Measurements from ENCODE around the gene CDH22. TPM values are rescaled to one million over a fixed set of nuclear protein-coding genes. Genes with fewer than 3 reads are reported as not detected.

CDH22 gene
- total and polyA plus RNA-seq, 2 experiments from 2014 or later, result 0.08 to 0.10 TPM

DNA sequence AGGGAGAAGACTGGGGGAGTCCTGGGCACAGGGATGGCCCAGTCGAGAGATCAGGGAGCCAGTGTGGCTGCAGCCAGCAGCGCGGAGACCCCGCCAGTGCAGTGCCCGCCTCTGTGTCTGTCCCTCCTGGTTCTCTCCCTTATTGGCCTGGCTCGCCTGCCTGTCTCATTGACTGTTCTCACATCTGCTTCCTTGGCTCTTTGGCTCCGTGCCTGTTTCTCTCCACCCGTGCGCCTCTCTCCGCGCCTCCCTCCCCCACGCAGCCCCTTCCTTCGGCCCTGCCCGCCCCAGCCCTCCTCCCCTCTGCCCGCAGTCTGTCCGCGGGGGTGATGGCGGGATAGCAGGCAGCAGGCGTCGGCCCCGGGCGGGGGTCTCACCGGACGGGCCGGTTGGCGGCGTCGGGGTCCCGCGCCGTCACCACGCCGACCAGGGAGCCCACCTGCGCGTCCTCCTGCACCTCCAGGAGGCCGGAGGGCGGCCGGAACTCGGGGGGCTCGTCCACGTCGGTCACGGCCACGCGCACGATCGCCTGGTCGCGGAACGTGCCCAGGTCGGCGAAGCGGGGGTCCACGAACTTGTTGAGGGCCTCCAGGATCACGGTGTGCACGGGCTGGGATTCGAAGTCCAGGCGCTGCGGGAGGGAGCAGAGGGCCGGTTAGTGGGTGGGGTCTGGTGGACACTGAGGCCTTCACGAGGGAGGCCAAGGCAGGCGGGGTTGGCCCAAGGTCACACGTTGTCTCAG lies 98.2 kb downstream of the CDH22 start:
- no peaks in the 10 kb centered on the region for H3K79me2 ChIP-seq (replicated peaks; ENCODE audit: insufficient read depth)
- H3K9me2 ChIP-seq (ENCODE audit: insufficient read depth), result no peaks in the 10 kb centered on the region
- no peaks in the 10 kb centered on the region for H3K27me3 ChIP-seq (ENCODE audit: insufficient read depth)
- no peaks in the 10 kb centered on the region for H3F3A ChIP-seq (replicated peaks; ENCODE audit: low read depth)
- no peak overlapping the region for H3K4me3 ChIP-seq
- H3K36me3 ChIP-seq (ENCODE audit: insufficient read depth), result no peaks in the 10 kb centered on the region
- peaks cover 12% of the 10 kb centered on the region for H3K27me3 Mint-ChIP-seq (ENCODE audit: insufficient read depth, low read depth, poor library complexity)
- H3K4me1 Mint-ChIP-seq, result peaks cover 4% of the 10 kb centered on the region
- no peak overlapping the region for H3K27ac ChIP-seq (ENCODE audit: low read depth)
- H2AFZ ChIP-seq, result peak overlapping the region; percentile 38; the same call in 1 of the 2 replicates
- H3K4me3 Mint-ChIP-seq, result no peak overlapping the region
- no peaks in the 10 kb centered on the region for H4K20me1 ChIP-seq (replicated peaks; ENCODE audit: insufficient read depth)
- no peak overlapping the region for H3K4me2 ChIP-seq
- DNase-seq (ENCODE audit: low spot score), result no peak
- peak; percentile 27 for ATAC-seq
- no peak overlapping the region for H3K27ac Mint-ChIP-seq
- TF ChIP-seq STAT1 (IDR thresholded peaks at IDR 0.05; ENCODE audit: unreplicated experiment) (no peak), POLR2AphosphoS5 (IDR thresholded peaks at IDR 0.05; ENCODE audit: low read depth) (no peak), CREB1 (CRISPR knock-in tag; IDR thresholded peaks at IDR 0.05; ENCODE audit: low read depth) (no peak), EZH2phosphoT487 (IDR thresholded peaks at IDR 0.05; ENCODE audit: unreplicated experiment) (no peak)
- no peaks in the 10 kb centered on the region for H3K4me1 ChIP-seq (ENCODE audit: insufficient read depth)
- H3K36me3 Mint-ChIP-seq (ENCODE audit: low read depth), result no peaks in the 10 kb centered on the region
- H3K9me3 Mint-ChIP-seq, result no peaks in the 10 kb centered on the region

DNA sequence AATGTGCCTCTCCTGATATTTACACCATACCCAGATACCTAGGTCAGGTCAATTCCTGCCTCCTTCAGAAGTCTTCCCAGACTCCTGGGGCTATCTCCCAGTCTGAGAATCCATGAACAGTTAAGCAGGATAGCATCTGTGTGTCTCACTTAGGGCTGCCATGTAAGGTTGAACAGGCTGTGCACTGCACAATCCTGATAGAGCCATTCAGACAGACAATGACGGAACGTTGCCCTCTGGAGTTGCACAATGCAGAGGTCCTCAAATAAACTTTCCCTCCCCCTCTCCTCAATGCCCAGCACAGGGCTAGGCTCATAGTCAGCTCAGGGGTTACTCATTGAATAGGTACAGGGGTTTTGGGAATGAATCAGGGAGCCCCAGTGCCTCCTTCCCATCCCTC lies 100.5 kb downstream of the CDH22 start:
- Histone ChIP-seq H3K4me2 (no peak overlapping the region), H3K36me3 (ENCODE audit: insufficient read depth) (no peaks in the 10 kb centered on the region), H3K79me2 (replicated peaks; ENCODE audit: insufficient read depth) (no peaks in the 10 kb centered on the region), H3K4me3 (no peak overlapping the region), H3K27me3 (ENCODE audit: insufficient read depth) (no peaks in the 10 kb centered on the region), H4K20me1 (replicated peaks; ENCODE audit: insufficient read depth) (no peaks in the 10 kb centered on the region), H3F3A (replicated peaks; ENCODE audit: low read depth) (no peaks in the 10 kb centered on the region), H3K9me2 (ENCODE audit: insufficient read depth) (no peaks in the 10 kb centered on the region), H3K4me1 (ENCODE audit: insufficient read depth) (peaks cover 10% of the 10 kb centered on the region), H3K27ac (ENCODE audit: low read depth) (no peak overlapping the region), H2AFZ (no peak overlapping the region)
- DNase-seq (ENCODE audit: low spot score), result no peak
- Mint-ChIP-seq H3K27ac (no peak overlapping the region), H3K4me3 (no peak overlapping the region), H3K36me3 (ENCODE audit: low read depth) (no peaks in the 10 kb centered on the region), H3K27me3 (ENCODE audit: insufficient read depth, low read depth, poor library complexity) (peaks cover 15% of the 10 kb centered on the region), H3K9me3 (no peaks in the 10 kb centered on the region), H3K4me1 (peaks cover 17% of the 10 kb centered on the region)
- no peak for TF ChIP-seq CREB1 (CRISPR knock-in tag; IDR thresholded peaks at IDR 0.05; ENCODE audit: low read depth)
- TF ChIP-seq, protein P1, sequence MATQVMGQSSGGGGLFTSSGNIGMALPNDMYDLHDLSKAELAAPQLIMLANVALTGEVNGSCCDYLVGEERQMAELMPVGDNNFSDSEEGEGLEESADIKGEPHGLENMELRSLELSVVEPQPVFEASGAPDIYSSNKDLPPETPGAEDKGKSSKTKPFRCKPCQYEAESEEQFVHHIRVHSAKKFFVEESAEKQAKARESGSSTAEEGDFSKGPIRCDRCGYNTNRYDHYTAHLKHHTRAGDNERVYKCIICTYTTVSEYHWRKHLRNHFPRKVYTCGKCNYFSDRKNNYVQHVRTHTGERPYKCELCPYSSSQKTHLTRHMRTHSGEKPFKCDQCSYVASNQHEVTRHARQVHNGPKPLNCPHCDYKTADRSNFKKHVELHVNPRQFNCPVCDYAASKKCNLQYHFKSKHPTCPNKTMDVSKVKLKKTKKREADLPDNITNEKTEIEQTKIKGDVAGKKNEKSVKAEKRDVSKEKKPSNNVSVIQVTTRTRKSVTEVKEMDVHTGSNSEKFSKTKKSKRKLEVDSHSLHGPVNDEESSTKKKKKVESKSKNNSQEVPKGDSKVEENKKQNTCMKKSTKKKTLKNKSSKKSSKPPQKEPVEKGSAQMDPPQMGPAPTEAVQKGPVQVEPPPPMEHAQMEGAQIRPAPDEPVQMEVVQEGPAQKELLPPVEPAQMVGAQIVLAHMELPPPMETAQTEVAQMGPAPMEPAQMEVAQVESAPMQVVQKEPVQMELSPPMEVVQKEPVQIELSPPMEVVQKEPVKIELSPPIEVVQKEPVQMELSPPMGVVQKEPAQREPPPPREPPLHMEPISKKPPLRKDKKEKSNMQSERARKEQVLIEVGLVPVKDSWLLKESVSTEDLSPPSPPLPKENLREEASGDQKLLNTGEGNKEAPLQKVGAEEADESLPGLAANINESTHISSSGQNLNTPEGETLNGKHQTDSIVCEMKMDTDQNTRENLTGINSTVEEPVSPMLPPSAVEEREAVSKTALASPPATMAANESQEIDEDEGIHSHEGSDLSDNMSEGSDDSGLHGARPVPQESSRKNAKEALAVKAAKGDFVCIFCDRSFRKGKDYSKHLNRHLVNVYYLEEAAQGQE (IDR thresholded peaks at IDR 0.05; ENCODE audit: unreplicated experiment), result no peak
- ATAC-seq, result no peak

DNA sequence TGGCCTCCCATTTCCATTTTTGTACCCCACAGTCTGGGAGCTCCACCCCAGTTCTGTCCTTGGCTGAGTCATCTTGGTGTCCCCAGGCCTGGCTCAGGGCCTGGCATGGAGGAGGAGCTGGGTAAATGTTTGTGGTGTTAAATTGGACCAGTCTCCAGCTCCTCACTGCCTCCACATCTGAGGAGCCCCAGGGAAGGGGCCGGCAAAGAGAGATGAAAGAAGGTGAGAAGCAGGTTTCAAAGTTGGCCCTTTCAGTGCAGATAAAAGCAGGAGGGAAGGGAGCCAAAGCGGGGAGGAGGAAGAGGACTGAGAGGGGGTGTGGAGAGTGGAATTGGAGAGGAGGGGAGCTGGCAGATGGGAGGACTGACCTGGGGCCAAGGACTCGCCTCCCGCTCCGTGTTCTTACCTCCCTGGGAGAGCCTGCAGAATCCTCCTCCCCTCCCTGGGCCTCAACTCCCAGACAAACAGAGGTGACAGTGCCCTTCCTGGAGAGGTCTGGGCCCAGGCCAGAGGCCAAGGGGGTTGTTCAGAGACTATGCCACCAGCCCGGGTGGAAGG lies 101.2 kb downstream of the CDH22 start:
- no peak overlapping the region for H3K27ac Mint-ChIP-seq
- peaks cover 14% of the 10 kb centered on the region for H3K27me3 Mint-ChIP-seq (ENCODE audit: insufficient read depth, low read depth, poor library complexity)
- H3K4me3 Mint-ChIP-seq, result no peak overlapping the region
- H3K4me1 ChIP-seq (ENCODE audit: insufficient read depth), result peaks cover 14% of the 10 kb centered on the region
- H3K36me3 ChIP-seq (ENCODE audit: insufficient read depth), result no peaks in the 10 kb centered on the region
- no peaks in the 10 kb centered on the region for H3K9me2 ChIP-seq (ENCODE audit: insufficient read depth)
- H3K36me3 Mint-ChIP-seq (ENCODE audit: low read depth), result no peaks in the 10 kb centered on the region
- no peaks in the 10 kb centered on the region for H3F3A ChIP-seq (replicated peaks; ENCODE audit: low read depth)
- ATAC-seq, result no peak
- H3K4me3 ChIP-seq, result no peak overlapping the region
- H3K4me1 Mint-ChIP-seq, result peaks cover 18% of the 10 kb centered on the region
- no peak overlapping the region for H3K4me2 ChIP-seq
- no peaks in the 10 kb centered on the region for H4K20me1 ChIP-seq (replicated peaks; ENCODE audit: insufficient read depth)
- no peaks in the 10 kb centered on the region for H3K9me3 Mint-ChIP-seq
- no peak overlapping the region; the same call in 1 of the 2 replicates for H2AFZ ChIP-seq
- H3K27ac ChIP-seq (ENCODE audit: low read depth), result no peak overlapping the region
- H3K79me2 ChIP-seq (replicated peaks; ENCODE audit: insufficient read depth), result no peaks in the 10 kb centered on the region
- H3K27me3 ChIP-seq (ENCODE audit: insufficient read depth), result no peaks in the 10 kb centered on the region
- DNase-seq (ENCODE audit: low spot score), result no peak
- TF ChIP-seq POLR2AphosphoS5 (IDR thresholded peaks at IDR 0.05; ENCODE audit: low read depth) (no peak), EZH2phosphoT487 (IDR thresholded peaks at IDR 0.05; ENCODE audit: unreplicated experiment) (no peak), STAT1 (IDR thresholded peaks at IDR 0.05; ENCODE audit: unreplicated experiment) (no peak), ZNF114 (CRISPR knock-in tag; IDR thresholded peaks at IDR 0.05) (no peak), EZH2 (IDR thresholded peaks at IDR 0.05; ENCODE audit: low read depth, unreplicated experiment) (no peak), JUNB (IDR thresholded peaks at IDR 0.05; ENCODE audit: unreplicated experiment) (no peak), NANOG (IDR thresholded peaks at IDR 0.05; ENCODE audit: borderline replicate concordance) (no peak)
- TF ChIP-seq, protein P2, sequence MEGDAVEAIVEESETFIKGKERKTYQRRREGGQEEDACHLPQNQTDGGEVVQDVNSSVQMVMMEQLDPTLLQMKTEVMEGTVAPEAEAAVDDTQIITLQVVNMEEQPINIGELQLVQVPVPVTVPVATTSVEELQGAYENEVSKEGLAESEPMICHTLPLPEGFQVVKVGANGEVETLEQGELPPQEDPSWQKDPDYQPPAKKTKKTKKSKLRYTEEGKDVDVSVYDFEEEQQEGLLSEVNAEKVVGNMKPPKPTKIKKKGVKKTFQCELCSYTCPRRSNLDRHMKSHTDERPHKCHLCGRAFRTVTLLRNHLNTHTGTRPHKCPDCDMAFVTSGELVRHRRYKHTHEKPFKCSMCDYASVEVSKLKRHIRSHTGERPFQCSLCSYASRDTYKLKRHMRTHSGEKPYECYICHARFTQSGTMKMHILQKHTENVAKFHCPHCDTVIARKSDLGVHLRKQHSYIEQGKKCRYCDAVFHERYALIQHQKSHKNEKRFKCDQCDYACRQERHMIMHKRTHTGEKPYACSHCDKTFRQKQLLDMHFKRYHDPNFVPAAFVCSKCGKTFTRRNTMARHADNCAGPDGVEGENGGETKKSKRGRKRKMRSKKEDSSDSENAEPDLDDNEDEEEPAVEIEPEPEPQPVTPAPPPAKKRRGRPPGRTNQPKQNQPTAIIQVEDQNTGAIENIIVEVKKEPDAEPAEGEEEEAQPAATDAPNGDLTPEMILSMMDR (conservative IDR thresholded peaks at IDR 0.05; ENCODE audit: low read depth in 2 of 2), result no peak
- TF ChIP-seq, protein P3, sequence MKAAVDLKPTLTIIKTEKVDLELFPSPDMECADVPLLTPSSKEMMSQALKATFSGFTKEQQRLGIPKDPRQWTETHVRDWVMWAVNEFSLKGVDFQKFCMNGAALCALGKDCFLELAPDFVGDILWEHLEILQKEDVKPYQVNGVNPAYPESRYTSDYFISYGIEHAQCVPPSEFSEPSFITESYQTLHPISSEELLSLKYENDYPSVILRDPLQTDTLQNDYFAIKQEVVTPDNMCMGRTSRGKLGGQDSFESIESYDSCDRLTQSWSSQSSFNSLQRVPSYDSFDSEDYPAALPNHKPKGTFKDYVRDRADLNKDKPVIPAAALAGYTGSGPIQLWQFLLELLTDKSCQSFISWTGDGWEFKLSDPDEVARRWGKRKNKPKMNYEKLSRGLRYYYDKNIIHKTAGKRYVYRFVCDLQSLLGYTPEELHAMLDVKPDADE (IDR thresholded peaks at IDR 0.05), result no peak

Measured in GM23338 (cell line).